K562 (cell line): ENCODE measurements around the gene CD274. TPM values are rescaled to one million over a fixed set of nuclear protein-coding genes. Genes with fewer than 3 reads are reported as not detected.

Experiments used
- ATAC-seq: fragments of 200-7000 bp; cut with Tn5 transposase; 3 replicates; pipeline ENCODE4 v1.9.1; 2020; ENCODE audit warnings: moderate library complexity
- BruUV-seq: library from RNA; stranded (reverse); fragments of 400-500 nt; replicated peaks from 2 replicates; lab custom pipeline; 2021; lab: Mats Ljungman, UMichigan
- CTCF ChIA-PET: fragments of 300-600 bp; formaldehyde crosslinking; extraction: SDS; loops from one replicate; lab custom pipeline; 2021; ENCODE audit warnings: low intra/inter-chr PET ratio; lab: Yijun Ruan, JAX
- POLR2A ChIA-PET: fragments of 300-600, 350-650 bp; sonication (Branson Sonifier 250); formaldehyde crosslinking; extraction: SDS; loops from one replicate; lab custom pipeline; 2021; ENCODE audit warnings: antibody characterized with exemption, inconsistent platforms; lab: Yijun Ruan, JAX
- DNase-seq, 4 experiments: peaks; one replicate each; pipeline versions ENCODE4 v3.0.0 to v3.0.0-alpha.2; 2011 to 2018; ENCODE audit warnings: low spot score in 3 of 4, mixed read lengths in 3 of 4; ENCODE audit errors: extremely low read depth in 1 of 4
- FAIRE-seq: peaks from 2 replicates; lab custom pipeline; 2011; peaks lifted over from hg19 to GRCh38; lab: Jason Lieb, UNC
- H2AFZ ChIP-seq: 2 replicates; pipeline ENCODE4 v1.6.0; 2011; ENCODE audit warnings: low read depth, low read length, control low read depth, inconsistent platforms
- H3K27ac ChIP-seq: fragments of 200-600 bp; 3 replicates; pipeline ENCODE4 v1.8.0; 2011; ENCODE audit warnings: low read depth, mild to moderate bottlenecking, control low read depth, inconsistent platforms, low read length, moderate library complexity, mixed read lengths; ENCODE audit errors: extremely low read depth
- H3K27me3 ChIP-seq, 2 experiments: fragments of 300-600 bp in 1 of 2; 2 replicates in 1 of 2; 3 replicates in 1 of 2; pipeline versions ENCODE4 v1.6.0 to v1.8.0; 2011; ENCODE audit warnings: inconsistent platforms in 2 of 2, low read length in 2 of 2, mild to moderate bottlenecking in 1 of 2, mixed read lengths in 1 of 2, moderate library complexity in 1 of 2; ENCODE audit not compliant: control insufficient read depth in 2 of 2, insufficient read depth in 2 of 2
- H3K36me3 ChIP-seq: fragments of 300-600 bp; 3 replicates; pipeline ENCODE4 v1.8.0; 2011; ENCODE audit warnings: mild to moderate bottlenecking, low read length, inconsistent platforms; ENCODE audit not compliant: control insufficient read depth, insufficient read depth
- H3K4me1 ChIP-seq, 2 experiments: fragments of 200-600 bp in 1 of 2; replicated peaks in 1 of 2; 2 replicates in 1 of 2; 3 replicates in 1 of 2; pipeline versions ENCODE4 v1.5.1 to v1.8.0; 2011; ENCODE audit warnings: inconsistent platforms in 2 of 2, low read length in 2 of 2, mild to moderate bottlenecking in 1 of 2, mixed read lengths in 1 of 2, moderate library complexity in 1 of 2; ENCODE audit not compliant: control insufficient read depth in 2 of 2, insufficient read depth in 2 of 2
- H3K4me2 ChIP-seq: 2 replicates; pipeline ENCODE4 v1.6.1; 2011; ENCODE audit warnings: low read length, control low read depth, inconsistent platforms, mixed read lengths; ENCODE audit not compliant: insufficient read depth
- H3K4me3 ChIP-seq: fragments of 200-600 bp; sonication (generic), shearing (Covaris generic); 2 replicates; pipeline ENCODE4 v1.5.1; 2016; ENCODE audit warnings: control low read depth, inconsistent platforms
- H3K79me2 ChIP-seq: fragments of 200-600 bp; 3 replicates; pipeline ENCODE4 v1.8.0; 2011; ENCODE audit warnings: low read length, inconsistent platforms; ENCODE audit not compliant: control insufficient read depth, insufficient read depth
- H3K9ac ChIP-seq, 2 experiments: 2 replicates each; pipeline versions ENCODE4 v1.6.0 to v1.6.1; 2011; ENCODE audit warnings: low read depth in 2 of 2, low read length in 2 of 2, control low read depth in 1 of 2, inconsistent platforms in 1 of 2, mild to moderate bottlenecking in 1 of 2, mixed read lengths in 1 of 2; ENCODE audit not compliant: insufficient read depth in 1 of 2
- H3K9me1 ChIP-seq: one replicate; pipeline ENCODE4 v1.6.0; 2011; ENCODE audit warnings: inconsistent platforms, mild to moderate bottlenecking, low read length, moderate library complexity; ENCODE audit not compliant: control insufficient read depth, insufficient read depth
- H3K9me3 ChIP-seq: replicated peaks from 2 replicates; pipeline ENCODE4 v1.5.1; 2011; ENCODE audit warnings: low read depth, low read length, inconsistent platforms; ENCODE audit not compliant: control insufficient read depth, insufficient read depth
- H4K20me1 ChIP-seq: replicated peaks from 2 replicates; pipeline ENCODE4 v1.6.1; 2011; ENCODE audit warnings: low read length, inconsistent platforms, mixed read lengths; ENCODE audit not compliant: control insufficient read depth, insufficient read depth
- CBFA2T2 ChIP-seq: fragments of 450-650 bp; conservative IDR thresholded peaks from 2 replicates; pipeline ENCODE4 v1.6.1; 2017; ENCODE audit warnings: mild to moderate bottlenecking
- DIDO1 ChIP-seq: fragments of 450-650 bp; IDR thresholded peaks from 2 replicates; pipeline ENCODE4 v1.6.1; 2016; ENCODE audit warnings: low read depth, missing biosample characterization, missing genetic modification characterization
- EGR1 ChIP-seq: fragments of 450-650 bp; conservative IDR thresholded peaks from 2 replicates; pipeline ENCODE4 v1.6.1; 2017; ENCODE audit warnings: mild to moderate bottlenecking
- FOXA1 ChIP-seq: fragments of 450-650 bp; IDR thresholded peaks from 2 replicates; pipeline ENCODE4 v1.6.1; 2016; ENCODE audit warnings: mild to moderate bottlenecking, borderline replicate concordance
- FOXJ3 ChIP-seq: sonication (generic); formaldehyde crosslinking; IDR thresholded peaks from 2 replicates; pipeline ENCODE4 v1.4.0; 2020; ENCODE audit warnings: mild to moderate bottlenecking, missing genetic modification reagents
- MAFG ChIP-seq: fragments of 450-650 bp; conservative IDR thresholded peaks from 2 replicates; pipeline ENCODE4 v1.6.1; 2016; ENCODE audit warnings: missing genetic modification characterization, missing compliant biosample characterization
- MXD1 ChIP-seq: fragments of 250-450 bp; sonication (Bioruptor Pico); IDR thresholded peaks from 2 replicates; pipeline ENCODE4 v1.8.0; 2021; ENCODE audit warnings: borderline replicate concordance, mild to moderate bottlenecking, moderate library complexity; ENCODE audit not compliant: poor library complexity, severe bottlenecking
- MYBL2 ChIP-seq, 2 experiments: fragments of 450-650 bp in 1 of 2; sonication (generic) in 1 of 2; formaldehyde crosslinking in 1 of 2; IDR thresholded peaks; 2 replicates each; pipeline versions ENCODE4 v1.6.1 to v1.8.1; 2017 to 2022; ENCODE audit warnings: borderline replicate concordance in 1 of 2, inconsistent platforms in 1 of 2, low read depth in 1 of 2, mild to moderate bottlenecking in 1 of 2, missing genetic modification reagents in 1 of 2, moderate library complexity in 1 of 2
- PYGO2 ChIP-seq: fragments of 450-650 bp; IDR thresholded peaks from 2 replicates; pipeline ENCODE4 v1.6.1; 2016; ENCODE audit warnings: mild to moderate bottlenecking, missing genetic modification characterization, moderate library complexity, missing compliant biosample characterization
- ZNF174 ChIP-seq: fragments of 250-450 bp; sonication (Bioruptor Pico); IDR thresholded peaks from 2 replicates; pipeline ENCODE4 v1.4.0; 2020; ENCODE audit warnings: mild to moderate bottlenecking
- WGBS: fragments of 100-300 bp; shearing (Covaris generic); methylation state at CpG from one replicate; pipeline ENCODE4 v1.1.6; 2016; ENCODE audit warnings: low coverage, mixed read lengths; ENCODE audit not compliant: insufficient coverage; ENCODE audit errors: missing lambda C conversion rate; 5-methylcytosine and 5-hydroxymethylcytosine counted together
- in situ Hi-C: fragments of 300-500 bp; cut with MboI; formaldehyde crosslinking; loops from 4 replicates; pipeline ENCODE4 v1.15.0; 2018; ENCODE audit warnings: inconsistent platforms, mixed read lengths
- intact Hi-C: fragments of 100-400 bp; cut with micrococcal nuclease; formaldehyde crosslinking; loops from 2 replicates; pipeline ENCODE4 v1.14.2; 2022
- polyA plus RNA-seq, 8 experiments: library from polyadenylated mRNA; depleted of rRNA in 4 of 8; stranded (reverse) in 5 of 8; unstranded in 3 of 8; fragments of >200 nt; fragmentation: Nextera tagmentation in 2 of 8; fragmentation: Illumina TruSeq in 1 of 8; extraction: Ambion mirVana in 2 of 8; extraction: Trizol in 1 of 8; gene quantifications; 2 replicates each; pipeline versions ENCODE4 v1.2.1 to v1.2.3, GENCODE V29; 2011 to 2014; ENCODE audit warnings: inconsistent platforms in 1 of 8, missing spikeins in 1 of 8
- total RNA-seq, 7 experiments: library from RNA; depleted of rRNA in 6 of 7; stranded (reverse); fragments of >200 nt in 6 of 7; fragmentation: Illumina TruSeq in 2 of 7; extraction: Trizol in 2 of 7; gene quantifications; 2 replicates each; pipeline versions ENCODE4 v1.2.1 to v1.2.3, GENCODE V29; 2011 to 2021; ENCODE audit warnings: low replicate concordance in 1 of 7
- TF ChIP-seq, protein P1 (sequence below): fragments of 250-450 bp; sonication (Bioruptor Pico); IDR thresholded peaks from 2 replicates; pipeline ENCODE4 v1.5.0; 2021; ENCODE audit warnings: mild to moderate bottlenecking, moderate library complexity

CD274 gene
- total and polyA plus RNA-seq, 9 of the 15 experiments (the other 6 are each of a cell fraction or from before 2014, with no cell fraction given): 0.07 to 0.51 (median 0.30) TPM; not detected in 1

GRCh38 chr9:5515261-5515650, 64.9 kb downstream of the CD274 start:
- FAIRE-seq: no peak
- in situ Hi-C loops: no loop called here
- H3K4me3 ChIP-seq: no peak overlapping the region
- no peaks in the 10 kb centered on the region for H4K20me1 ChIP-seq
- no TSS peak for BruUV-seq
- no peak overlapping the region for H3K9ac ChIP-seq
- TF ChIP-seq ZNF174 (no peak), MAFG (tag) (no peak), FOXA1 (no peak), MYBL2 (IDR thresholded peaks at IDR 0.05; ENCODE audit: low read depth) (no peak), MYBL2 (CRISPR knock-in tag; IDR thresholded peaks at IDR 0.05; ENCODE audit: borderline replicate concordance) (no peak)
- ChIA-PET CTCF (no interaction called here), POLR2A (no interaction called here)
- WGBS: 20% methylated on average over 4 of the region's 4 CpGs
- DNase-seq: no peak
- H3K4me1 ChIP-seq: no peaks in the 10 kb centered on the region
- no peaks in the 10 kb centered on the region; a peak in 1 of 5 replicates for H3K27me3 ChIP-seq
- no peak overlapping the region for H3K4me2 ChIP-seq
- no peaks in the 10 kb centered on the region for H3K9me3 ChIP-seq
- intact Hi-C loops: no loop called here
- no peaks in the 10 kb centered on the region for H3K9me1 ChIP-seq
- H3K79me2 ChIP-seq: no peaks in the 10 kb centered on the region
- no peak overlapping the region for H2AFZ ChIP-seq
- ATAC-seq: no peak
- H3K27ac ChIP-seq: no peak overlapping the region
- no peaks in the 10 kb centered on the region for H3K36me3 ChIP-seq

DNA sequence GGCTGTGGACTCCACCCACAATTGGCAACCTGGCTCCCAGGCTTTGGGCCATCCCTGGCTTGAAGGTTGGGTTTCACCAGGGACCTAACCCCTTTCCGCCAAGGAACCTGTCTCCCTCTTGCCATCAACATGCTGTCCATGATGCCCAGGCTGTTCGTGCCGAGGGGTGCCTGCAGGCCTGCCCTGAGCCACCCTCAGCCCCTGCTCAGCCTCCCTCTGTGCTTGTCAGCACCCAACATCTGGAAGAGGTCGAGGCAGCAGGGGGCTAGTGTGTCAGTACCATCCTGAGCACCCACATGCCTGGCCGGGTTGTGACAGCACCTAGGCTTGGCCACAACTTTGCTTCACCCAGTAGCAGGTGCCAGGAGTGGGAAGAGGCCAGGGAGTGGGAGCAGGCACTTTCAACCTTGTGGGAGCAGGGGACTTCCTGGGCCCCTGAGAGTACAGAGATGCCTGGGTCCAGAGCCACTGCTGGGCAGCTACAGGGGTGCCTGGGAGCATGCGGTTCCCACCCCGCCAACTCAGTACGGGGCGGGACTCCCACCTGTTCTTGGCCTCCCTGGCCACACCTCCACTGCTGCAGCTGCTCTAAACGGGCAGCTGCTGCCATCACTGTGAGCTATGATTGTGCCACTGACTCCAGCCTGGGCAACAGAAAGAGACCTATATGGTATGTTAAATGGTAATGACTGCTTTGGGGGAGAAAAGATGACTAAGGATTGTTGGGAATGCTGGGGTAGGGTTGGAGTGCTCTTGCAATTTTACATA, 66.3 kb downstream of the CD274 start:
- in situ Hi-C loops (no loop called here), intact Hi-C loops (no loop called here)
- Histone ChIP-seq H2AFZ (no peak overlapping the region), H3K79me2 (no peaks in the 10 kb centered on the region), H3K36me3 (no peaks in the 10 kb centered on the region), H3K4me1 (no peaks in the 10 kb centered on the region), H3K27ac (no peak overlapping the region), H3K4me2 (no peak overlapping the region), H3K9me1 (no peaks in the 10 kb centered on the region), H3K9me3 (no peaks in the 10 kb centered on the region), H3K9ac (no peak overlapping the region), H4K20me1 (no peaks in the 10 kb centered on the region), H3K27me3 (no peaks in the 10 kb centered on the region), H3K4me3 (no peak overlapping the region)
- no TSS peak for BruUV-seq
- 41% methylated on average over 7 of the region's 10 CpGs for WGBS
- no peak for FAIRE-seq
- CTCF ChIA-PET: no interaction called here
- no peak for ATAC-seq
- DNase-seq: no peak
- POLR2A ChIA-PET: no interaction called here
- no peak for TF ChIP-seq CBFA2T2
- TF ChIP-seq DIDO1: no peak
- TF ChIP-seq, protein P1, sequence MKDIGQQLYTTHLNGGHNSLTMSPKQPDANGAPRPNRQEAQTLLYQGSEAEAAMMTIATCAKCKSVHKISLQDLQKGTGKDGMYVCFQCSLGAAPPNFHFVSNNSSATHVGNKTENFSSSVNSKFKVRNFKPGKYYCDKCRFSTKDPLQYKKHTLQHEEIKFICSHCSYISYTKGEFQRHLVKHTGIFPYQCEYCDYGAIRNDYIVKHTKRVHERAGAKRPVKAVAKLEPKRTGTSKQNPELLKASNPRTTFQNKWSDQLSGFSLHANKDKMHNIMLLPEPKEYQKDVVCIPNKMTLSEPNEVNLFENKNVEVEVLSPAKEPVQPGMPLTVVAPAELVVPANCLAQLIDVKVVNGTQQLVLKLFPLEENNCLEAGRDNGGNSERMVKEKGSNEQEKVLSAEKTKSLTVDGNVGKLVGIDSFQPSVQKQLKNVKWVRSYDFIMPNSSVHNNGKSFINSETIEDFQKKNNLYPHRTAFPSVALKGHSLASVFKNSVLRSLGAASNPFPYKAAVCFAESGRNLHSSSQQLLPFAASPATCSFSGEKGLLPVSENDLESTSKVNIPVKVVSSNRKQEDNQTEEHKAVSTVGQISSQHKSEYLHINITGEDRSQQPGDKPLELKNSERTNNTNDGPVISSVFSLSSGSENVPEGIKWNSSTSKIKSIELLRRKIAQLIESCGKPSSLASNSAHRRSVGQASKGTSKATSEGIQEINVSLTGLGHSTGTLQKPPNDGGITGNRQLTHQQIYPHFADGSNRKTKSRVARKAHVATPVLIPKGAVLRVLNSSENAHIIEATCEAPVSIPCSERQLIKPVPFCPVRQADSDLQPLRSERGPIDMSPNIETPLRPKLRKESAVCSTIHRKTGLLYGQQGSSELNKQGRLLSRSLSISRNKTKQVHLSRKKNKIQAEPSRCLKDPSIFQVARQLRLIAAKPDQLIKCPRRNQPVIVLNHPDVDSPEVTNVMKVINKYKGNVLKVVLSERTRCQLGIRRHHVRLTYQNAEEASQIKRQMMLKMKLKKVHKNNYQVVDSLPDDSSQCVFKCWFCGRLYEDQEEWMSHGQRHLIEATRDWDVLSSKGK (CRISPR knock-in tag): no peak
- no peak for TF ChIP-seq EGR1
- no peak for TF ChIP-seq PYGO2 (tag)
- TF ChIP-seq FOXJ3 (CRISPR knock-in tag): no peak
- no peak for TF ChIP-seq MXD1 (CRISPR knock-in tag)
